ENCODE results near the gene REX1BD.

GRCh38 chr19:18590273-18591272 lies 2.0 kb downstream of the REX1BD start:
- peak; percentile 64 to 89 (median 75) for TF ChIP-seq CTCF (IDR thresholded peaks at IDR 0.05; ENCODE audit: control extremely low read depth in 1 of 3, insufficient read depth in 1 of 3, low read depth in 1 of 3, low read length in 3 of 3)
- TF ChIP-seq GABPA (IDR thresholded peaks at IDR 0.05; ENCODE audit: borderline replicate concordance, insufficient read depth, low read length) = no peak
- no peak for TF ChIP-seq ZNF274 (IDR thresholded peaks at IDR 0.05; ENCODE audit: borderline replicate concordance, extremely low read depth, low read length)
- TF ChIP-seq JUND (IDR thresholded peaks at IDR 0.05; ENCODE audit: low read length) = no peak
- TF ChIP-seq POLR2A (IDR thresholded peaks at IDR 0.05; ENCODE audit: control extremely low read depth in 1 of 2, low read depth in 2 of 2, low read length in 2 of 2) = peak; percentile 71 to 72
